Measurements from ENCODE around the gene KDM4D. TPM values are rescaled to one million over a fixed set of nuclear protein-coding genes. Genes with fewer than 3 reads are reported as not detected.
"Not testable (repeated sequence)": the region's sequence is repeated elsewhere in the genome, so short reads cannot be mapped to it uniquely, and the experiment has no call there.

KDM4D gene
- total and polyA plus RNA-seq, 2 of the 4 experiments (the other 2 are of a cell fraction) = 0.90 to 1.1 TPM

DNA sequence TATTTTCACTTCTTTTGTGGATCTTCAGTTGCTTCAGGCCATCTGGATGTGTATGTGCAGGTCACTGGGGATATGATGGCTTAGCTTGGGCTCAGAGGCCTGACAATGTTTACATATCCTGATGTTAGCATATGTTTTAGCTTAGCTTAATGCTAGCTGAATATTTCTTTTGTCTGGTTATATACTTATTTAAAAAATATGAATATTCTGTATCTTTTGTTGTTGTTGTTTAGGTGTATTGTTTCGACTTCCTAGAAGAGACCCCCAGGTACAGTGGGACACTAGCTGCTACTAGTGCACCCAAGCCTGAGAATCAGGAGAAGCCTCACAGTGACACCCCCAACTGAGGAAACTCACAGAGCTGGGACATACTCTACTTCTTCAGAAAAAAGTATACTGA lies 51.4 kb downstream of the KDM4D start, which contains the start of gene KDM4E:
KDM4E (plus strand) TSS at position 301 of the 400 bp plus-strand sequence. CDS start 300 bp downstream, outside the sequence.
- Histone ChIP-seq H3K4me2 (ENCODE audit: low read depth, low read length) (no peak within 1 kb of the TSS), H3K9ac (ENCODE audit: low read depth, low read length) (no peak within 1 kb of the TSS), H3K18ac (ENCODE audit: low read depth, low read length) (no peak within 1 kb of the TSS), H4K20me1 (ENCODE audit: insufficient read depth, low read length) (no peaks in the 10 kb centered on the region), H3K56ac (ENCODE audit: extremely low read depth, insufficient read depth, low read length) (no peak within 1 kb of the TSS), H2BK5ac (ENCODE audit: low read depth, low read length, poor library complexity, severe bottlenecking) (no peak within 1 kb of the TSS), H3K9me1 (ENCODE audit: insufficient read depth, low read length) (no peaks in the 10 kb centered on the region), H2BK120ac (ENCODE audit: low read depth, low read length) (no peak within 1 kb of the TSS), H3K14ac (replicated peaks; ENCODE audit: low read depth, low read length) (no peak within 1 kb of the TSS), H3K27me3 (ENCODE audit: control insufficient read depth, insufficient read depth, low read length) (no peaks in the 10 kb centered on the region; the same call in 1 of the 2 replicates), H3K4me1 (ENCODE audit: control insufficient read depth, insufficient read depth, low read length) (no peaks in the 10 kb centered on the region), H3K9me3 (ENCODE audit: control insufficient read depth, insufficient read depth, low read length) (no peaks in the 10 kb centered on the region), H2AFZ (replicated peaks; ENCODE audit: low read length, poor library complexity) (no peak within 1 kb of the TSS), H4K5ac (ENCODE audit: low read depth, low read length) (no peak within 1 kb of the TSS), H2BK20ac (ENCODE audit: low read depth, low read length) (no peak within 1 kb of the TSS), H2AK9ac (replicated peaks; ENCODE audit: low read depth, low read length, poor library complexity) (no peak within 1 kb of the TSS), H4K8ac (ENCODE audit: low read depth in 2 of 2, low read length in 2 of 2) (no peak within 1 kb of the TSS), H3K79me1 (ENCODE audit: low read depth in 1 of 2, low read length in 2 of 2) (no peaks in the 10 kb centered on the region), H2AK5ac (ENCODE audit: low read depth, low read length) (no peak within 1 kb of the TSS), H3K23ac (ENCODE audit: low read depth, low read length) (no peak within 1 kb of the TSS), H3K36me3 (ENCODE audit: control insufficient read depth, insufficient read depth, low read length) (no peaks in the 10 kb centered on the region), H2BK15ac (ENCODE audit: low read depth, low read length) (no peak within 1 kb of the TSS), H3K4me3 (ENCODE audit: insufficient read depth, low read depth, low read length) (no peak within 1 kb of the TSS), H4K91ac (ENCODE audit: insufficient read depth, low read depth, low read length) (no peak within 1 kb of the TSS), H3K4ac (ENCODE audit: low read depth, low read length) (no peak within 1 kb of the TSS), H3K27ac (ENCODE audit: insufficient read depth, low read length) (no peak within 1 kb of the TSS)
- CTCF ChIA-PET = no interaction called here
- POLR2A ChIA-PET (ENCODE audit: unreplicated experiment) = no interaction called here
- no TSS peak for BruUV-seq (replicated peaks)
- TF ChIP-seq POLR2A (IDR thresholded peaks at IDR 0.05; ENCODE audit: low read depth, low read length) = no peak
- no peak for TF ChIP-seq RFX5 (IDR thresholded peaks at IDR 0.05; ENCODE audit: low read depth, low read length)
- DNase-seq (no peak), ATAC-seq (ENCODE audit: low read depth) (no peak)
- WGBS, 2 experiments (ENCODE audit: extremely low coverage in 2 of 2, insufficient read length in 1 of 2) = no CpG with 5 or more reads among the region's 1 CpG
- in situ Hi-C loops (cut with MboI; ENCODE audit: low sequenced_read_pairs) = no loop called here
- intact Hi-C loops (cut with micrococcal nuclease) = no loop called here
- dilution Hi-C loops (cut with HindIII; ENCODE audit: low sequenced_read_pairs, unreplicated experiment) = no loop called here

DNA sequence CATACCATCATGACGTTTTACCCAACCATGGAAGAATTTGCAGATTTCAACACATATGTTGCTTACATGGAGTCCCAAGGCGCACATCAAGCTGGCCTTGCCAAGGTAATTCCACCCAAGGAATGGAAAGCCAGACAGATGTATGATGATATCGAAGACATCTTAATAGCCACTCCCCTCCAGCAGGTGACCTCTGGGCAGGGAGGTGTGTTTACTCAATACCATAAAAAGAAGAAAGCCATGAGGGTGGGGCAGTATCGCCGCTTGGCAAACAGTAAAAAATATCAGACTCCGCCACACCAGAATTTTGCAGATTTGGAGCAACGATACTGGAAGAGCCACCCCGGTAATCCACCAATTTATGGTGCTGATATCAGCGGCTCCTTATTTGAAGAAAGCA lies 52.1 kb downstream of the KDM4D start:
- H3K4me1 ChIP-seq (ENCODE audit: control insufficient read depth, insufficient read depth, low read length); H3K14ac ChIP-seq (replicated peaks; ENCODE audit: low read depth, low read length); H3K4me3 ChIP-seq (ENCODE audit: insufficient read depth, low read depth, low read length); H2BK5ac ChIP-seq (ENCODE audit: low read depth, low read length, poor library complexity, severe bottlenecking); H2AFZ ChIP-seq (replicated peaks; ENCODE audit: low read length, poor library complexity); H3K4ac ChIP-seq (ENCODE audit: low read depth, low read length); POLR2A ChIA-PET (ENCODE audit: unreplicated experiment); H3K56ac ChIP-seq (ENCODE audit: extremely low read depth, insufficient read depth, low read length); H4K91ac ChIP-seq (ENCODE audit: insufficient read depth, low read depth, low read length); H4K8ac ChIP-seq (ENCODE audit: low read depth in 2 of 2, low read length in 2 of 2); H3K27ac ChIP-seq (ENCODE audit: insufficient read depth, low read length); in situ Hi-C loops (cut with MboI; ENCODE audit: low sequenced_read_pairs); H3K18ac ChIP-seq (ENCODE audit: low read depth, low read length); DNase-seq; H4K5ac ChIP-seq (ENCODE audit: low read depth, low read length); H3K23ac ChIP-seq (ENCODE audit: low read depth, low read length); H3K9me3 ChIP-seq (ENCODE audit: control insufficient read depth, insufficient read depth, low read length); H3K27me3 ChIP-seq (ENCODE audit: control insufficient read depth, insufficient read depth, low read length); H3K36me3 ChIP-seq (ENCODE audit: control insufficient read depth, insufficient read depth, low read length); H3K9me1 ChIP-seq (ENCODE audit: insufficient read depth, low read length); H3K79me1 ChIP-seq (ENCODE audit: low read depth in 1 of 2, low read length in 2 of 2); H4K20me1 ChIP-seq (ENCODE audit: insufficient read depth, low read length); ATAC-seq (ENCODE audit: low read depth); BruUV-seq (replicated peaks); H3K9ac ChIP-seq (ENCODE audit: low read depth, low read length); H2AK5ac ChIP-seq (ENCODE audit: low read depth, low read length); H2AK9ac ChIP-seq (replicated peaks; ENCODE audit: low read depth, low read length, poor library complexity); H2BK15ac ChIP-seq (ENCODE audit: low read depth, low read length); H2BK20ac ChIP-seq (ENCODE audit: low read depth, low read length); CTCF ChIA-PET; intact Hi-C loops (cut with micrococcal nuclease); dilution Hi-C loops (cut with HindIII; ENCODE audit: low sequenced_read_pairs, unreplicated experiment); H3K4me2 ChIP-seq (ENCODE audit: low read depth, low read length); H2BK120ac ChIP-seq (ENCODE audit: low read depth, low read length): not testable (repeated sequence)
- no CpG with 5 or more reads among the region's 9 CpGs for WGBS, 2 experiments (ENCODE audit: extremely low coverage in 2 of 2, insufficient read length in 1 of 2)
